Measurements from ENCODE around the gene HNRNPC. TPM values are rescaled to one million over a fixed set of nuclear protein-coding genes. Genes with fewer than 3 reads are reported as not detected.

HNRNPC gene
- total RNA-seq, 1 experiment from 2014 or later = 1,062 TPM

- peaks cover 0 to 2% (median 0%) of the 10 kb centered on the region in 3 experiments; a peak in 2 of 7 replicates for H3K36me3 Mint-ChIP-seq (ENCODE audit: insufficient read depth in 1 of 3, low read depth in 3 of 3)
- Histone ChIP-seq H3K23ac (ENCODE audit: insufficient read length, low read depth, low read length) (no peak overlapping the region), H2BK12ac (ENCODE audit: insufficient read length, low read depth, low read length) (no peak overlapping the region)
Measured at GRCh38 chr14:21197418-21198205, 71.6 kb downstream of the HNRNPC start.

More at GRCh38 chr14:21197418-21198205, 71.6 kb downstream of the HNRNPC start:
- H3K27me3 ChIP-seq (ENCODE audit: insufficient read depth, low read length) = no peaks in the 10 kb centered on the region
- no peak overlapping the region for H3K4ac ChIP-seq (ENCODE audit: low read depth, low read length)
- no peak overlapping the region for H2BK5ac ChIP-seq (ENCODE audit: insufficient read length, low read length)
- H4K20me1 ChIP-seq (ENCODE audit: control insufficient read depth, insufficient read depth, insufficient read length) = no peaks in the 10 kb centered on the region
- TF ChIP-seq, protein P1, sequence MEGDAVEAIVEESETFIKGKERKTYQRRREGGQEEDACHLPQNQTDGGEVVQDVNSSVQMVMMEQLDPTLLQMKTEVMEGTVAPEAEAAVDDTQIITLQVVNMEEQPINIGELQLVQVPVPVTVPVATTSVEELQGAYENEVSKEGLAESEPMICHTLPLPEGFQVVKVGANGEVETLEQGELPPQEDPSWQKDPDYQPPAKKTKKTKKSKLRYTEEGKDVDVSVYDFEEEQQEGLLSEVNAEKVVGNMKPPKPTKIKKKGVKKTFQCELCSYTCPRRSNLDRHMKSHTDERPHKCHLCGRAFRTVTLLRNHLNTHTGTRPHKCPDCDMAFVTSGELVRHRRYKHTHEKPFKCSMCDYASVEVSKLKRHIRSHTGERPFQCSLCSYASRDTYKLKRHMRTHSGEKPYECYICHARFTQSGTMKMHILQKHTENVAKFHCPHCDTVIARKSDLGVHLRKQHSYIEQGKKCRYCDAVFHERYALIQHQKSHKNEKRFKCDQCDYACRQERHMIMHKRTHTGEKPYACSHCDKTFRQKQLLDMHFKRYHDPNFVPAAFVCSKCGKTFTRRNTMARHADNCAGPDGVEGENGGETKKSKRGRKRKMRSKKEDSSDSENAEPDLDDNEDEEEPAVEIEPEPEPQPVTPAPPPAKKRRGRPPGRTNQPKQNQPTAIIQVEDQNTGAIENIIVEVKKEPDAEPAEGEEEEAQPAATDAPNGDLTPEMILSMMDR (conservative IDR thresholded peaks at IDR 0.05) = no peak
- WGBS (ENCODE audit: extremely low coverage, insufficient read length, low lambda C conversion rate) = no CpG with 5 or more reads among the region's 2 CpGs
- H3K18ac ChIP-seq (ENCODE audit: insufficient read length, low read depth, low read length) = no peak overlapping the region
- H3K4me2 ChIP-seq (ENCODE audit: insufficient read depth, insufficient read length, low read length) = no peak overlapping the region
- no peak overlapping the region for H3K14ac ChIP-seq (ENCODE audit: insufficient read depth, low read length)
- no peak overlapping the region for H3K27ac Mint-ChIP-seq
- H3K56ac ChIP-seq (ENCODE audit: insufficient read length, low read depth, low read length) = no peak overlapping the region
- no peak overlapping the region for H2BK120ac ChIP-seq (ENCODE audit: low read depth, low read length, poor library complexity, severe bottlenecking)
- H3K27me3 Mint-ChIP-seq (ENCODE audit: low read depth) = peaks cover 9% of the 10 kb centered on the region
- no peaks in the 10 kb centered on the region; the same call in 1 of the 2 replicates for H3K4me1 ChIP-seq (ENCODE audit: insufficient read depth, low read length)
- H2AK5ac ChIP-seq (ENCODE audit: insufficient read length, low read length) = no peak overlapping the region
- peaks cover 0 to under 1% of the 10 kb centered on the region in 2 experiments; a peak in 1 of 4 replicates for H3K4me1 Mint-ChIP-seq
- no peak overlapping the region for H3T11ph ChIP-seq (ENCODE audit: low read length)
- no peak overlapping the region for H3K4me3 Mint-ChIP-seq
- no peak overlapping the region for H2BK15ac ChIP-seq (ENCODE audit: low read depth, low read length)
- H3K79me2 ChIP-seq (ENCODE audit: insufficient read depth, low read length) = no peaks in the 10 kb centered on the region
- no peaks in the 10 kb centered on the region for H3K23me2 ChIP-seq (ENCODE audit: insufficient read length, low read depth, low read length, poor library complexity, severe bottlenecking)
- no peak overlapping the region for H4K91ac ChIP-seq (ENCODE audit: insufficient read length, low read depth, low read length)
- no peak overlapping the region for H3K27ac ChIP-seq (ENCODE audit: insufficient read length, low read depth, low read length)
- no peak overlapping the region for H4K5ac ChIP-seq (ENCODE audit: insufficient read length, low read depth, low read length)
- DNase-seq = no peak
- H3K9me3 ChIP-seq (ENCODE audit: control insufficient read depth, low read depth, low read length) = no peaks in the 10 kb centered on the region
- peaks cover 3 to 6% of the 10 kb centered on the region in 2 experiments; a peak in 2 of 5 replicates for H3K9me3 Mint-ChIP-seq
- no peak overlapping the region for H2AFZ ChIP-seq (ENCODE audit: low read length)
- H3K79me1 ChIP-seq (ENCODE audit: insufficient read depth, low read depth, low read length, poor library complexity, severe bottlenecking) = no peaks in the 10 kb centered on the region
- no peak overlapping the region for H2BK20ac ChIP-seq (ENCODE audit: low read depth, low read length, poor library complexity, severe bottlenecking)
- no peak overlapping the region for H3K9ac ChIP-seq (ENCODE audit: extremely low read depth, insufficient read length, low read length)
- no peak overlapping the region for H4K8ac ChIP-seq (replicated peaks; ENCODE audit: insufficient read length, low read depth, low read length)

Data from H9 (cell line).